ENCODE data around the gene CORO2A.

DNA sequence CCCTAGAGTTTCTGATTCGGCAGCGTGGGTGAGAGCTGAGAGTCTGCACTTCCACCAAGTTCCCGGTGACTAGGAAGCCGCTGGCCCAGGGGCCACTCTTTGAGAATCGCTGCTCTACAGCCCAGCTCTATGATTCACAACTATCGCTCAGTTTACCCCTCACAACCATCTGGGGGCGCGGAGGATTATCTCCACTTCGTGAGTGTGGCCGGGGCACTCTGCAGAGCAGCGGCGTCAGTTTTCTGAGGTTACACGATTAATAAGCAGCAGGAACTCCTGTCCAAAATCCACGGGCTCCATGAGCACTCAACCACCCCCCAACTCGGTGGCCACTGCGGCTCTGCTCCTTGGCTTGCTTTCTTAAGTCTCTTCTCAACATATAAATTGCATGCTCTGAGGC is 19.3 kb downstream of the CORO2A start:
- TF ChIP-seq YY1 (IDR thresholded peaks at IDR 0.05; ENCODE audit: low read depth) (no peak), TAF1 (IDR thresholded peaks at IDR 0.05; ENCODE audit: low read depth) (no peak)
- TF ChIP-seq, protein P1, sequence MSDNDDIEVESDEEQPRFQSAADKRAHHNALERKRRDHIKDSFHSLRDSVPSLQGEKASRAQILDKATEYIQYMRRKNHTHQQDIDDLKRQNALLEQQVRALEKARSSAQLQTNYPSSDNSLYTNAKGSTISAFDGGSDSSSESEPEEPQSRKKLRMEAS (IDR thresholded peaks at IDR 0.05) = no peak

Data from Ishikawa (cell line).